ENCODE data around the gene RDH11.

The RDH11 gene

GRCh38 chr14:67733616-67734015 lies 38.1 kb upstream of the RDH11 start:
- Histone ChIP-seq H3K27ac (replicated peaks) (no peak overlapping the region), H3K27me3 (ENCODE audit: insufficient read depth, poor library complexity, severe bottlenecking) (no peaks in the 10 kb centered on the region), H3K4me3 (replicated peaks; ENCODE audit: insufficient read depth, low read length) (no peak overlapping the region)
- DNase-seq (ENCODE audit: low read depth in 1 of 2, low spot score in 1 of 2): no peak
- TF ChIP-seq POLR2AphosphoS5 (IDR thresholded peaks at IDR 0.05; ENCODE audit: low read depth): no peak
- TF ChIP-seq SPI1 (IDR thresholded peaks at IDR 0.05; ENCODE audit: borderline replicate concordance, low read depth): no peak
- no peak for TF ChIP-seq CTCF (IDR thresholded peaks at IDR 0.05; ENCODE audit: insufficient read depth, low read length)
- no peak for TF ChIP-seq GABPA (IDR thresholded peaks at IDR 0.05; ENCODE audit: low read depth)
- TF ChIP-seq REST (IDR thresholded peaks at IDR 0.05; ENCODE audit: insufficient replicate concordance, low read depth): no peak

- TF ChIP-seq SPI1 (IDR thresholded peaks at IDR 0.05; ENCODE audit: borderline replicate concordance, low read depth): no peak
- TF ChIP-seq REST (IDR thresholded peaks at IDR 0.05; ENCODE audit: insufficient replicate concordance, low read depth): no peak
- no peak for TF ChIP-seq GABPA (IDR thresholded peaks at IDR 0.05; ENCODE audit: low read depth)
- TF ChIP-seq CTCF (IDR thresholded peaks at IDR 0.05; ENCODE audit: insufficient read depth, low read length): no peak
- no peak for TF ChIP-seq POLR2AphosphoS5 (IDR thresholded peaks at IDR 0.05; ENCODE audit: low read depth)
- H3K27ac ChIP-seq (replicated peaks): no peak overlapping the region
- no peak for DNase-seq (ENCODE audit: low read depth in 1 of 2, low spot score in 1 of 2)
- H3K27me3 ChIP-seq (ENCODE audit: insufficient read depth, poor library complexity, severe bottlenecking): no peaks in the 10 kb centered on the region
- H3K4me3 ChIP-seq (replicated peaks; ENCODE audit: insufficient read depth, low read length): no peak overlapping the region
Measured at GRCh38 chr14:67729072-67729885, 33.7 kb upstream of the RDH11 start.

GRCh38 chr14:67728258-67728657 lies 32.7 kb upstream of the RDH11 start:
- H3K27me3 ChIP-seq (ENCODE audit: insufficient read depth, poor library complexity, severe bottlenecking): no peaks in the 10 kb centered on the region
- H3K27ac ChIP-seq (replicated peaks): no peak overlapping the region
- DNase-seq (ENCODE audit: low read depth in 1 of 2, low spot score in 1 of 2): no peak
- H3K4me3 ChIP-seq (replicated peaks; ENCODE audit: insufficient read depth, low read length): no peak overlapping the region
- TF ChIP-seq REST (IDR thresholded peaks at IDR 0.05; ENCODE audit: insufficient replicate concordance, low read depth): no peak
- no peak for TF ChIP-seq POLR2AphosphoS5 (IDR thresholded peaks at IDR 0.05; ENCODE audit: low read depth)
- no peak for TF ChIP-seq GABPA (IDR thresholded peaks at IDR 0.05; ENCODE audit: low read depth)
- TF ChIP-seq CTCF (IDR thresholded peaks at IDR 0.05; ENCODE audit: insufficient read depth, low read length): no peak
- TF ChIP-seq SPI1 (IDR thresholded peaks at IDR 0.05; ENCODE audit: borderline replicate concordance, low read depth): no peak
